Activated naive CD4-positive, alpha-beta T cell treated with anti-CD3 and anti-CD28 coated beads, Interleukin-2, amount 50 U/mL, for 16 hours (primary cell): Measurements from ENCODE around the gene PPP1R36.
A peak's percentile ranks its signal among the peaks of the same experiment; 100 is the strongest.
"Not testable (repeated sequence)": the region's sequence is repeated elsewhere in the genome, so short reads cannot be mapped to it uniquely, and the experiment has no call there.

ENCODE experiments used
- DNase-seq: peaks from one replicate; pipeline ENCODE4 v3.0.0-alpha.2; 2020

PPP1R36 gene

DNA sequence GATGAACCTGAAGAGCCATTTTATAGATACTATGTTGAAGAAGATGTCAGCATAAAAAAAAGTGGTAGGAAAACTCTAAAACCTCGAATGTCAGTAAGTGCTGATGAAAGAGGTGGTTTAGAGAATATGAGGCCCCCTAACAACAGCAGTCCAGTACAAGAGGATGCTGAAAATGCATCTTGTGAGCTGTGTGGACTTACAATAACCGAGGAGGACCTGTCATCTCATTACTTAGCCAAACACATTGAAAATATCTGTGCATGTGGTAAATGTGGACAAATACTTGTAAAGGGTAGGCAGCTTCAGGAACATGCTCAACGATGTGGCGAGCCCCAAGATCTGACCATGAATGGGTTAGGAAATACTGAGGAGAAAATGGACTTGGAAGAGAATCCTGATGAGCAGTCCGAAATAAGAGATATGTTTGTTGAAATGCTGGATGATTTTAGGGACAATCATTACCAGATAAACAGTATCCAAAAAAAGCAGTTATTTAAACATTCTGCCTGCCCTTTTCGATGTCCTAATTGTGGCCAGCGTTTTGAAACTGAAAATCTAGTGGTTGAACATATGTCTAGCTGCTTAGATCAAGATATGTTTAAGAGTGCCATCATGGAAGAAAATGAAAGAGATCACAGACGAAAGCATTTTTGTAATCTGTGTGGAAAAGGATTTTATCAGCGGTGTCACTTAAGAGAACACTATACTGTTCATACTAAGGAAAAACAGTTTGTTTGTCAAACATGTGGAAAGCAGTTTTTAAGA, 27.0 kb upstream of the PPP1R36 start:
- no peak for DNase-seq

- no peak for DNase-seq
These were observed 24.4 kb upstream of the PPP1R36 start for GRCh38 chr14:64525354-64525753.

GRCh38 chr14:64531567-64531966, 18.2 kb upstream of the PPP1R36 start:
- no peak for DNase-seq

GRCh38 chr14:64536488-64537245, 13.1 kb upstream of the PPP1R36 start:
- DNase-seq = no peak

- peak; percentile 96 for DNase-seq
These were observed 9.3 kb upstream of the PPP1R36 start, which contains the start of gene HSPA2 for GRCh38 chr14:64540208-64541202. TSS of gene HSPA2 (plus strand) at chr14:64540741. CDS start at chr14:64540850, 109 bp downstream.

DNA sequence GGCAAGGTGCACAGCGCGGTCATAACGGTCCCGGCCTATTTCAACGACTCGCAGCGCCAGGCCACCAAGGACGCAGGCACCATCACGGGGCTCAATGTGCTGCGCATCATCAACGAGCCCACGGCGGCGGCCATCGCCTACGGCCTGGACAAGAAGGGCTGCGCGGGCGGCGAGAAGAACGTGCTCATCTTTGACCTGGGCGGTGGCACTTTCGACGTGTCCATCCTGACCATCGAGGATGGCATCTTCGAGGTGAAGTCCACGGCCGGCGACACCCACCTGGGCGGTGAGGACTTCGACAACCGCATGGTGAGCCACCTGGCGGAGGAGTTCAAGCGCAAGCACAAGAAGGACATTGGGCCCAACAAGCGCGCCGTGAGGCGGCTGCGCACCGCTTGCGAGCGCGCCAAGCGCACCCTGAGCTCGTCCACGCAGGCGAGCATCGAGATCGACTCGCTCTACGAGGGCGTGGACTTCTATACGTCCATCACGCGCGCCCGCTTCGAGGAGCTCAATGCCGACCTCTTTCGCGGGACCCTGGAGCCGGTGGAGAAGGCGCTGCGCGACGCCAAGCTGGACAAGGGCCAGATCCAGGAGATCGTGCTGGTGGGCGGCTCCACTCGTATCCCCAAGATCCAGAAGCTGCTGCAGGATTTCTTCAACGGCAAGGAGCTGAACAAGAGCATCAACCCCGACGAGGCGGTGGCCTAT, 8.3 kb upstream of the PPP1R36 start:
- peak; percentile 14 for DNase-seq

DNA sequence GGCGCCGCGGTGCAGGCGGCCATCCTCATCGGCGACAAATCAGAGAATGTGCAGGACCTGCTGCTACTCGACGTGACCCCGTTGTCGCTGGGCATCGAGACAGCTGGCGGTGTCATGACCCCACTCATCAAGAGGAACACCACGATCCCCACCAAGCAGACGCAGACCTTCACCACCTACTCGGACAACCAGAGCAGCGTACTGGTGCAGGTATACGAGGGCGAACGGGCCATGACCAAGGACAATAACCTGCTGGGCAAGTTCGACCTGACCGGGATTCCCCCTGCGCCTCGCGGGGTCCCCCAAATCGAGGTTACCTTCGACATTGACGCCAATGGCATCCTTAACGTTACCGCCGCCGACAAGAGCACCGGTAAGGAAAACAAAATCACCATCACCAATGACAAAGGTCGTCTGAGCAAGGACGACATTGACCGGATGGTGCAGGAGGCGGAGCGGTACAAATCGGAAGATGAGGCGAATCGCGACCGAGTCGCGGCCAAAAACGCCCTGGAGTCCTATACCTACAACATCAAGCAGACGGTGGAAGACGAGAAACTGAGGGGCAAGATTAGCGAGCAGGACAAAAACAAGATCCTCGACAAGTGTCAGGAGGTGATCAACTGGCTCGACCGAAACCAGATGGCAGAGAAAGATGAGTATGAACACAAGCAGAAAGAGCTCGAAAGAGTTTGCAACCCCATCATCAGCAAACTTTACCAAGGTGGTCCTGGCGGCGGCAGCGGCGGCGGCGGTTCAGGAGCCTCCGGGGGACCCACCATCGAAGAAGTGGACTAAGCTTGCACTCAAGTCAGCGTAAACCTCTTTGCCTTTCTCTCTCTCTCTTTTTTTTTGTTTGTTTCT, 7.6 kb upstream of the PPP1R36 start:
- DNase-seq = peak; percentile 11

DNA sequence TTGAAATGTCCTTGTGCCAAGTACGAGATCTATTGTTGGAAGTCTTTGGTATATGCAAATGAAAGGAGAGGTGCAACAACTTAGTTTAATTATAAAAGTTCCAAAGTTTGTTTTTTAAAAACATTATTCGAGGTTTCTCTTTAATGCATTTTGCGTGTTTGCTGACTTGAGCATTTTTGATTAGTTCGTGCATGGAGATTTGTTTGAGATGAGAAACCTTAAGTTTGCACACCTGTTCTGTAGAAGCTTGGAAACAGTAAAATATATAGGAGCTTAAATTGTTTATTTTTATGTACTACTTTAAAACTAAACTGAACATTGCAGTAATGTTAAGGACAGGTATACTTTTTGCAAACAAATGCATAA, 6.9 kb upstream of the PPP1R36 start:
- DNase-seq = no peak

- no peak for DNase-seq
These were observed 5.0 kb upstream of the PPP1R36 start for GRCh38 chr14:64544607-64545312.

DNA sequence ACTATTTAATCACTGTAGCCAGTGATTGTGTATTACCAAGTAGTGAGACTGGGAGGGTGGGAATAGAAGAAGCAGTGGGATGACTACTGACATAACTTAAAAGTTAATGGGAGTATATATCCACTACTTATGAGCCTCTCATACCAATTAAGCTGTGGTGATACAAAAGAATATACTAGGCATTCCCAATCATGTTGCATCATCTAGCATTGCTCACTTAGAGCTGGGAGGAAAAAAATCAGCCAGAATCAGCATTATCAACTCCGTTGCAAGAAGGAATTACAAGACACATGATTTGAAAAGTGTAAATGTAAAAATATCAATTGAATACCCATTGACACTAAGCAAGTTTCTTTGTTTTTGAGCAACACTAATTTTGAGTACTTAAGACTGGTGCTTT, 745 bp upstream of the PPP1R36 start:
- no peak for DNase-seq

DNA sequence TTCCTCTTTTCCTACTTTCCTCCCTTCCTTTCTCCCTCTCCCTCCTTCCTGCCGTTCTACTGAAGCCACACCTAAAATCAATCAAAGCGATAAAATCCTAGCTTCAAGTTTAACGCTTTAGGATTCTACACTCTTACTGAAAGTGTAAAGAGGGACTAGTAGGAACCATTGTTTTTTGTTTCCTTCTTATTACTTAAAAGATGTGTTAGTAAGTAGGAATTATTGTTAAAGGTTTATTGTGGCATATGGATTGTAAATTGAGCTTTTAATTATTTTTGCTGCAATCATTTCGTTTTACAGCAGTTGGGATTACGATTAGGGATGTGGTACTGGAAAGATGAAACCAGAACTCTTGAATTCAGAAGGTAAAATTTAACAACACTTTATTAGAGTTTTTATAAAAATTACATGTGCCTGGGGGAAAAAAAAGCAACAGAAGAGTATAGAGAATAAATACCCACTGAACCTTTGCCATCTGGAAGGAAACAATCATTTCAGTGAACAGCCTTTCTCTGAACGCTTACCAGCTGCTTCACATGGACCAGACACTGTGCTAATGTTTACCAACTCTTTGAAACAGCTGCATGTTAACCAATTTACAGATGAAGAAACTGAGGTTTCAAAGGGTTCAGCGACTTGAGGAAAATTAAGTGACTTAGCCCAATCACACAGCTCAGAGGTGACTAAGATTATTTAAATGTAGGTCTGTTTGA, 1.0 kb downstream of the PPP1R36 start:
- DNase-seq = no peak

DNA sequence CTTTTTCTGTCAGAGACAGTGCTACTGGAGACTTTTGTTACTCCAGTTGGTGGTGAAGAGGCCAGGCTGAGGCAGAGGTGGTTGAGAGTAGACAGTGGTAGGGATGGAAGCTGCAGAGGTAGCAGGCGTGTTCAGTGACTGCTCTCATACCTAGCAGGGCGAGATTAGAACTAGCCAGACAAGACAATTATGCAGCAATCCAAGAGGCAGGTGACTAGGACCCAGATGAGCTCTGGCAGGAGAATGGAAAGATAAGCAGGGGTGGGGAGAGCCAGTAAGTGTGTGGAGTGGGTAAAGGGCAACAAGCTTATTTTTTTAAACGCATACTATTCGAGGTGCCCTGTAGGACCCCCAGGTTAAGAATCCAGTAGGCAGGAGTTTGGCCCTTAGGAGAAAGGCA, 4.8 kb downstream of the PPP1R36 start:
- DNase-seq = no peak

- DNase-seq = no peak
These were observed 6.8 kb downstream of the PPP1R36 start for GRCh38 chr14:64556526-64556925.

DNA sequence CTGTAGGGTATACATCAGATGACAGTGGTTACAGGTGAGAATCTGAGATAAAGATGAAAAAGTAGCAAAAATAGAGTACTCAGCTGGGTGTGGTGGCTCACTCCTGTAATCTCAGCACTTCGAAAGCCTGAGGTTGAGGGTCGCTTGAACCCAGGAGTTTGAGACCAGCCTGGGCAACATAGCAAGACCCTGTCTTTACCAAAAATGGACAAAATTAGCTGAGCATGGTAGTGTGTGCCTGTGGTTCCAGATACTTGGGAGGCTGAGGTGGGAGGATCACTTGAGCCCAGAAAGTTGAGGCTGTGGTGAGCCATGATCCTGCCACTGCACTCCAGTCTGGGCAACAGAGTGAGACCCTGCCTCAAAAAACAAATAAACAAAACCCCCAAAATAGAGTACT, 8.5 kb downstream of the PPP1R36 start:
- not testable (repeated sequence) for DNase-seq

DNA sequence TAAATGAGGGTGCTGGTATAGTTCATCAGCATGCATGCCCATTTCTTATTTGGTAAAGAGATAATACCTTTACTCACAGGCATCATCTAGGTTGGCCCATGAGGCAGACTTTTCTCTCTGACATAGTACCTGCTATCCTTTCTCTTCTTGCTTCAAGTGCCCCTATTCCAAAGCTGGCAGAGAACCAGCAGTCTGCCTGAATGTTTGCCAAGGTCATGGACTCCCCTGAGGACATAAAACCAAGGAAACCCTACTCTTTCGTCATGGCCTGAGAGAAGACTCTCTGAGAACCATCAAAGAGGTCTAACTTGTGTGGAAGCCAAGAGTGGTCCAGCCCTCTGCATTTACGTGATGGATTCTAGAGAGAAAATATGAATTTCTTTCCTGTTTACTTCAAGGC, 11.9 kb downstream of the PPP1R36 start:
- DNase-seq = no peak

DNA sequence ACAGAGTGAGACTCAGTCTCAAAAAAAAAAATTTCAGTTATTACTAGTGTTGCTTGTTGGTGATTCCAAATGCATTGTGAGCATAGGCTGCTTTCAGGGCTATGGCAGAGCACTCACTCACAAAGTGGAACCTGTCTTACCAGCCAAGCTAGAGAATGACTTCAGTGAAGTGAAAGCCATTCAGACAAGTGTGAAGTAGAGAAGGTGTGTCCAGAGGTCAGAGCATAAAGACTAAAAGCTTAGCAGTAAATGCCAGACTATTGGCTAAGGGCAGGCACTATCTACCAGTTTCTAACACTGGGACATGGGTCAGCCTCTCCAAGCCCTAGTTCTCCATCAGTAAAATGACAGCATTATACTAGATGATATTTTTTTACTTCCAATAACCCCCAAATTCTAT, 12.7 kb downstream of the PPP1R36 start:
- no peak for DNase-seq

DNA sequence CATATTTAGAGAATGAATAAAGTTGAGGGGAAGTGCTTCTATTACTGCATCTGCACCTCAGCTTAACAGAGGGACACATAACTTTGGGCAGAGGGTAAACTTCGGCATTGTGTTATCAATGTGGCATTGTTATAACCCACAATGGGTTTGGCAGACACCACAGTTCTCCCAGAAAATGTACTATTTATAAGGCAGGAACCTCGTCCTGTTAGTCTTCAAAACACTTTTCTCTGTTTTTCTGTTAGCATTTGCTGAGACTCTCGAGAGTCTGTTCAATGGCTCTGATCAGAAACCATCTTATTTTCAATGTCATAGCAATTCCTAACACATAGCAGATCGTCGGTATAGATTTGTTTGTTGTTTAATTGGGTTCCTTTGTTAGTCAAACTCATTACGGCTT, 13.9 kb downstream of the PPP1R36 start:
- no peak for DNase-seq

GRCh38 chr14:64566651-64567122, 16.9 kb downstream of the PPP1R36 start:
- no peak for DNase-seq

DNA sequence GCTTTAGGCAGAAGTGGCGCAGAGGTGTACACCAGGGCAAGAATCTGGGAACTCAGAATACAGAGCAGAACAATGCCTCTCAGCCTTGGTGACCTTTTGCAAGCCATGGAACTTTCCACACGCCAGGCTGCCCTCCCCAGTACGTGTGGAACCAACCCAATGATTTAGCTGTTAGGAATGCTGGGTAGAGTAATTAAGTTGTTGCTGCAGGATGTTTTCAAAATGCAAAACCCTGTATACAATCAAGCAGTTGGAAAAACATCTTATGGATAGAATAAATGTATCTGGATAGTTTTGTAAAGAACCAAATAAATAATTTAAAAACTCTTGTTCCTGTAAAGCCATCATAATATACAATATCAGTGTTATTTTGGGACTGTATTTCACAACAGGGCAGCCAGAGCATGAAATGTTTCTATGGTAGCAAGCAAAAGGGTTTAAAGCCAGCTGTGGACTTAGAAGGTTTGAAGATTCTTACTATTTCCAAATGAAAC, 19.4 kb downstream of the PPP1R36 start:
- DNase-seq = no peak

DNA sequence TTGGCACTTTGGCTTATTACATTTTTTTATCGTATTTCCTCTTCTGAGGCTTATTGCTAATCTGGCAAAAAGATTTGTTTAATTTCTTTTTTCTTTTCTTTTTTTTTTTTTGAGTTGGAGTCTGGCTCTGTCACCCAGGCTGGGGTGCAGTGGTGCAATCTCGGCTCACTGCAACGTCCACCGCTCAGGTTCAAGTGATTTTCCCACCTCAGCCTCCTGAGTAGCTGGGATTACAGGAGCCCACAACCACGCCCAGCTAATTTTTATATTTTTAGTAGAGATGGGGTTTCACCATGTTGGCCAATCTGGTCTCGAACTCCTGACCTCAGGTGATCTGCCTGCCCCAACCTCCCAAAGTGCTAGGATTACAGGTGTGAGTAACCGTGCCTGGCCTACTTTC, 19.9 kb downstream of the PPP1R36 start:
- DNase-seq = not testable (repeated sequence)
